GM10248 (cell line): ENCODE measurements around the gene CYP27C1.

ENCODE experiments used
- CTCF ChIA-PET: fragments of 300-600 bp; sonication (Branson Sonifier 250); formaldehyde crosslinking; extraction: SDS; loops from one replicate; lab custom pipeline; 2021; ENCODE audit warnings: antibody characterized with exemption; lab: Yijun Ruan, JAX
- POLR2A ChIA-PET: fragments of 350-650 bp; sonication (Branson Sonifier 250); formaldehyde crosslinking; extraction: SDS; loops from one replicate; lab custom pipeline; 2020; ENCODE audit warnings: antibody characterized with exemption; lab: Yijun Ruan, JAX
- DNase-seq: peaks from one replicate; pipeline ENCODE4 v3.0.0; 2012; ENCODE audit errors: extremely low spot score
- TF ChIP-seq, protein P1 (sequence below): IDR thresholded peaks from 2 replicates; pipeline ENCODE4 v1.5.1; 2012; ENCODE audit warnings: mild to moderate bottlenecking, low read depth; ENCODE audit errors: extremely low read depth, missing control alignments, control extremely low read depth

Gene CYP27C1

GRCh38 chr2:127220102-127220767 lies at the start of gene CYP27C1:
Gene CYP27C1, minus strand, starts transcription at chr2:127220299. Its CDS starts 29 bp downstream, at chr2:127220270.
- POLR2A ChIA-PET = no interaction called here
- CTCF ChIA-PET = no interaction called here

GRCh38 chr2:127261804-127262406 lies 41.8 kb upstream of the CYP27C1 start:
- ChIA-PET CTCF (no interaction called here), POLR2A (no interaction called here)
- TF ChIP-seq, protein P1, sequence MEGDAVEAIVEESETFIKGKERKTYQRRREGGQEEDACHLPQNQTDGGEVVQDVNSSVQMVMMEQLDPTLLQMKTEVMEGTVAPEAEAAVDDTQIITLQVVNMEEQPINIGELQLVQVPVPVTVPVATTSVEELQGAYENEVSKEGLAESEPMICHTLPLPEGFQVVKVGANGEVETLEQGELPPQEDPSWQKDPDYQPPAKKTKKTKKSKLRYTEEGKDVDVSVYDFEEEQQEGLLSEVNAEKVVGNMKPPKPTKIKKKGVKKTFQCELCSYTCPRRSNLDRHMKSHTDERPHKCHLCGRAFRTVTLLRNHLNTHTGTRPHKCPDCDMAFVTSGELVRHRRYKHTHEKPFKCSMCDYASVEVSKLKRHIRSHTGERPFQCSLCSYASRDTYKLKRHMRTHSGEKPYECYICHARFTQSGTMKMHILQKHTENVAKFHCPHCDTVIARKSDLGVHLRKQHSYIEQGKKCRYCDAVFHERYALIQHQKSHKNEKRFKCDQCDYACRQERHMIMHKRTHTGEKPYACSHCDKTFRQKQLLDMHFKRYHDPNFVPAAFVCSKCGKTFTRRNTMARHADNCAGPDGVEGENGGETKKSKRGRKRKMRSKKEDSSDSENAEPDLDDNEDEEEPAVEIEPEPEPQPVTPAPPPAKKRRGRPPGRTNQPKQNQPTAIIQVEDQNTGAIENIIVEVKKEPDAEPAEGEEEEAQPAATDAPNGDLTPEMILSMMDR = no peak
- no peak for DNase-seq

More at GRCh38 chr2:127220102-127220767, at the start of gene CYP27C1:
- DNase-seq = no peak
- TF ChIP-seq, protein P1 = no peak

- POLR2A ChIA-PET = no interaction called here
- TF ChIP-seq, protein P1 = no peak
- CTCF ChIA-PET = interaction anchor here (1.4 kb wide), 1 partner anchor 53 kb away, joined by 3 read pairs; no protein-coding TSS in a partner anchor
- no peak for DNase-seq
Measured at GRCh38 chr2:127259355-127259754, 39.3 kb upstream of the CYP27C1 start.

- POLR2A ChIA-PET = interaction anchor here (0.7 kb wide), 1 partner anchor 345 kb away, joined by 3 read pairs; no protein-coding TSS in a partner anchor
- CTCF ChIA-PET = interaction anchor here (0.9 kb wide), 1 partner anchor 222 kb away, joined by 3 read pairs; no protein-coding TSS in a partner anchor
- TF ChIP-seq, protein P1 = no peak
- DNase-seq = no peak
Measured at GRCh38 chr2:127256866-127257265, 36.8 kb upstream of the CYP27C1 start.

DNA sequence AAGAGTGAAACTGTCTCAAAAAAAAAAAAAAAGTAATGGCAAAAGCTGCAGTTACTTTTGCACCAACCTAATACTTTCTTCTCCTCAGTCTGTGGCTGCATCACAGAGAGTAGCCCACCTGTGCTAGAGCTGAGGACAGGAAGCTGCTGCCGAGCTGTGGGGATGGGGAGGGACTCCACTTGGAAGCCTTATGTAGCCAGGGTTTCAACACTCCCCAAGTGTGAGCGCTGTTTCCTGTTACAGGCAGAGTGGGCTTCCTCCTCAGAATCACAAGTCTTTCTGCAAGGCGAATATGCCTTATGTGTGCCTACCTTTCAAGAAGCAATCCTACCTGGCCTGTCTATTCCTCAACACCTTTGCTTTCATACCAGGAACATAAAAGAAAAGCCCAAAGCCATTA lies 36.3 kb upstream of the CYP27C1 start:
- ChIA-PET POLR2A (interaction anchor here (0.7 kb wide), 1 partner anchor 346 kb away, joined by 3 read pairs; no protein-coding TSS in a partner anchor), CTCF (interaction anchor here (0.9 kb wide), 1 partner anchor 223 kb away, joined by 3 read pairs; no protein-coding TSS in a partner anchor)
- TF ChIP-seq, protein P1 = no peak

GRCh38 chr2:127255721-127256120 lies 35.6 kb upstream of the CYP27C1 start:
- no peak for DNase-seq
- ChIA-PET POLR2A (no interaction called here), CTCF (no interaction called here)
- TF ChIP-seq, protein P1 = no peak

More for the DNA sequence above, 36.3 kb upstream of the CYP27C1 start:
- DNase-seq = no peak
